Measurements from ENCODE around the gene CHST11.
A peak's percentile ranks its signal among the peaks of the same experiment; 100 is the strongest.

CHST11 gene

GRCh38 chr12:104681012-104681690 is 224.4 kb downstream of the CHST11 start:
- no peak for DNase-seq

GRCh38 chr12:104682790-104683279 is 226.1 kb downstream of the CHST11 start:
- no peak for DNase-seq

DNA sequence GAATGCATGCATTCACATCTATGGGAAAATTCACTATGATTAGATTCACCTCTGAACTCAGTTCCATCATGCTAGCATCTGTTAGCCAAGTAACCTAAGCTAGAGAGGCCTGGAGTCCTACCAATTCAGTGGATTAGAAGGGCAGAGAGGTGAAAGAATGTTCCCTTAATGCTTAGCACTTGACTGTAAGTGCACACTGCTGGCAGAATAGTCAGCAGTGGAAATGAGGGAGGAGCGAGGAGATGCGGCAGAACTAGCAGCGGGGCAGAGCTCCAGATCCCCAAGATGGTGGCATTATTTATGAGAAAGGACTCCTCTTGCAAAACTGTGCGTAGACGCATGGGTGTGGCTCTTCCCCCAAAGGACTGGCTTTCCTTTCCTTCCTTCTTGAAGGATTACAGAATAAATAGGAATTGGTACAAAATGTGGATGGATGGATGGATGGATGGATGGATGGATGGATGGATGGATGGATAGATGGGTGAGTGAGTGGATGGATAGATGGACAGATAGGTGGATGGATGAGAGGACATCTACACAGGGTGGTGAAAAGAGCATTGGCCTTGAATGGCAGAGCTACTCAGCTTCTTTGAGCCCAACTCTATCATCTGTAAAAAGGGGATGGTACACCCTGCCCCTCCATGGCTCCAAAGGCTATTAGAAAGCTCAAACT is 227.2 kb downstream of the CHST11 start:
- DNase-seq, result no peak

- no peak for DNase-seq
Measured at GRCh38 chr12:104684884-104685283, 228.1 kb downstream of the CHST11 start.

DNA sequence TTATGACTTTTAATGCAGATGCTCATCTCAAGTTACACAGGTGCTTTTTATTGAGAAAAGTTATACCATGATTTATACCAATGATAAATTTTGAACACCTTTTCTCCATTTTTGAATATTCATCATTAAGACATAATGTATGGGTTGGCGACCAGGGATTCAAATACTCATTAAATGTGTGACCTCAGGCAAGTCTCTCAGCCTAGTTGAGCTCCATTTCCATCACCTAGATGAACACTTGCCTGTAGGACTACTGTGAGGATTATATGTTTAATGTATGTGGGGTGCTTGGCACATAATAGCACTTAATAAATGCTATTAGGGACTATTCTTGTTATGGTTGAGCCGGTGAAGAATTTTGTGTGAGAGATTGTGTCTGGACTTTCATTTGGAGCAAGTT is 228.6 kb downstream of the CHST11 start:
- DNase-seq, result no peak

DNA sequence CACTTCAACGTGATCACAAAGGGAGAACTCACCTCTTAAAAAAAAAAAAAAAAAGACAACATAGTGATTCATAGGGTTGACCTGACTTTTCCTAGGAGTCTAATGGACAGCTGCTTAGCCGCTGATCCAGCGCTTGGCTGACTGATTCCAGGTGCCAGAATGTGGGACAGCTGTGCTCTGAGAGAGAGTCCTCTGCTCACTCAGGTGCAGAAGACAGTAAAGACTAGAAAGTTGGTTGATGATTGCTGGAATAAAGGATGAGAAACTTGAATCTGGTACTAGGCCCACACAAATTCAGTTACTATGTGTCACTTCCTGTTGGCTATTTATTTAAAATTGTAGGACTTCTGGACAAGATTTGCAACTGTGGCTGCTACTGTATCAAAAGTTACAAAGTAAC is 229.4 kb downstream of the CHST11 start:
- DNase-seq, result no peak

DNA sequence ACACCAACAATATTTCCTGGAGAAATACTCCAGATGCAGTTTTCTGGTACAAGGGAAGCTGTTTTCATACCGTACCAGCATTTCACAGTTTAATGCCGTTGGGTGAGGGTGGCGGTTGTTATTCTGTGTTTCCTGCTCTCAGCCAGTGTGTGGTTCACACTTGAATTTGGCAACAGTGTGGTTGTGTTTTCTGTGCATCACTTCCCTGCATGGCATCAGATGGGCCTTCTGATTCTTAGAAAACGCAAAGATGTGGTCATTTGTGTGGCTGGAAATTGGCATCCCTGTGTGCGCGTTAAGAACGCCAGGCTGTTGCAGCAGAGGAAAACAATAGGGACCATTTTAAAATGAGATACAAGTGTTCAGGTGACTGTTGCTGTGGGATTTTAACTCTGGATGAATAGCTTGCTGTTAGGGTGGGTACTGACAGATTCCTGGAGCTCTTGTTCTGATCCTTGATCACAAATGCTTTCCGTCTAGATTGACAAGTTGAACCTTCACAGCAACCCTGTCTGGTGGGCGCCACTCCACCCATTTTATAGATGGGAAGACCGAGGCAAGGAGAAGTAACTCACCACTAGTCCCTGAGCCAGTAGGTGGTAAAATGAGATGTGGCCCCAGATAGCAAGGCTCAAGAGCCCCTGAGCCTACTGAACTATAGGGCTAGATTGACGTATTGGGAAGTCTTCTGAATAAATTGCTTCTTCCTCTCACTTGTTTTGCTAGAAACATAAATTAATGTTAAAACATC is 231.2 kb downstream of the CHST11 start:
- no peak for DNase-seq

DNA sequence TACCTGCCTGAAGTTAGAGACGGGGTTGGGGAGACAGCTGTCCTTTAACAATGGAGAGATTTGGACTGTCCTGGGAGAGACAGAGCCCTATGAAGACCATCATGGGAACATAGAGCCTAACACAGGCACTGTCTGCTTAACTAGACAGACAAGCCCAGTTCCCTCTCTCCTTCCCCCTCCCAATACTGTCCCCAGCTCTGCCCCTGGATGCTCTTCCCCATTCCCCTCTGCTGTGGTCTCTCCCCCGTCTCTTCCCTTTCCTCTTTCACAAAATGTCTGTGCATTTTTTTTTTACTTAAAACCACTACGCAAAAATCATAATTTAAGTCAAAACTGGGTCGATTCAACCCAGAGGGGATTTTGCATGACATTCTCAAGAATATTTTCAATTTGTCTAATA is 232.9 kb downstream of the CHST11 start:
- no peak for DNase-seq

- DNase-seq, result no peak
Measured at GRCh38 chr12:104691721-104692556, 235.2 kb downstream of the CHST11 start.

DNA sequence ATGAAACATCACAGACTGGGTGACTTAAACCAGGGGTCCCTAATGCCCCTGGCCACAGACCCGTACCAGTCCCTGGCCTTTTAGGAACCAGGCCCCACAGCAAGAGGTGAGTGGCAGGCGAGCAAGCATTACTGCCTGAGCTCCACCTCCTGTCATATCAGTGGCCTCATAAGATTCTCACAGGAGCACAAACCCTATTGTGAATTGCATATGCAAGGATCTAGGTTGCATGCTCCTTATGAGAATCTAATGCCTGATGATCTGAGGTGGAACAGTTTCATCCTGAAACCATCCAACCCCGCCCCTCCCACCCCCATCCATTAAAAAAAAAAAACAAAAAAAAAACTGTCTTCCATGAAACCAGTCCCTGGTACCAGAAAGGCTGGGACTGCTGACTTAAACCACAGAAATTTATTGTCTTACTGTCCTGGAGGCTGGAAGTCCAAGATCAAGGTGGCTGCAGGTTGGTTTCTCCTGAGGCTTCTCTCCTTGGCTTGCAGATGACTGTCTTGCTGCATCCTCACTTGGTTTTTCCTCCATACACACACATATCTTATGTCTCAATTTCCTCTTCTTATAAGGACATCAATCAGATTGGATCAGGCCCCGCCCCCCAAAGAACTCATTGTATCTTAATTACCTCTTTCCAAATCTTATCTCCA is 235.9 kb downstream of the CHST11 start:
- no peak for DNase-seq

GRCh38 chr12:104693493-104693892 is 236.7 kb downstream of the CHST11 start:
- DNase-seq, result no peak

GRCh38 chr12:104694161-104694560 is 237.4 kb downstream of the CHST11 start:
- no peak for DNase-seq

GRCh38 chr12:104694711-104695110 is 238.0 kb downstream of the CHST11 start:
- DNase-seq, result no peak

- peak; percentile 52 for DNase-seq
Measured at GRCh38 chr12:104695453-104696148, 238.9 kb downstream of the CHST11 start.

GRCh38 chr12:104697186-104697585 is 240.4 kb downstream of the CHST11 start:
- DNase-seq, result no peak

DNA sequence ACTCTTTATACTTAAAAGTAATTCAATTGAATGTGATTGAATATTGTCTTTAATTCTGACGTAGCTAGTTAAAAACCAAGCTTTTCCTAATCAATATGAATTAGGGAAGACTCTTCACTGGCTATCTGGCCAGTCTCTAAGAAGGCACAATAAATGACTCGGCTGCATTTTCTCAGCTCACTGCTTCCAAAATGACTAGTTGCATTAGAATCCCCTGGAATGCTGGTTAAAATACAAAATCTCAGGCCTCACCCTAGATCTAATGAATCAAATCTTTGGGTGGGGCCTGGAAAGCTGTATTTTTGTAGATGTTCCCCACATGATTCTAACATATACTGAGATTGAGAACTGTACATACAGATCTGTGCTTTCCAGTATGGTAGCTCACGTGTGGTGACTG is 242.1 kb downstream of the CHST11 start:
- no peak for DNase-seq

DNA sequence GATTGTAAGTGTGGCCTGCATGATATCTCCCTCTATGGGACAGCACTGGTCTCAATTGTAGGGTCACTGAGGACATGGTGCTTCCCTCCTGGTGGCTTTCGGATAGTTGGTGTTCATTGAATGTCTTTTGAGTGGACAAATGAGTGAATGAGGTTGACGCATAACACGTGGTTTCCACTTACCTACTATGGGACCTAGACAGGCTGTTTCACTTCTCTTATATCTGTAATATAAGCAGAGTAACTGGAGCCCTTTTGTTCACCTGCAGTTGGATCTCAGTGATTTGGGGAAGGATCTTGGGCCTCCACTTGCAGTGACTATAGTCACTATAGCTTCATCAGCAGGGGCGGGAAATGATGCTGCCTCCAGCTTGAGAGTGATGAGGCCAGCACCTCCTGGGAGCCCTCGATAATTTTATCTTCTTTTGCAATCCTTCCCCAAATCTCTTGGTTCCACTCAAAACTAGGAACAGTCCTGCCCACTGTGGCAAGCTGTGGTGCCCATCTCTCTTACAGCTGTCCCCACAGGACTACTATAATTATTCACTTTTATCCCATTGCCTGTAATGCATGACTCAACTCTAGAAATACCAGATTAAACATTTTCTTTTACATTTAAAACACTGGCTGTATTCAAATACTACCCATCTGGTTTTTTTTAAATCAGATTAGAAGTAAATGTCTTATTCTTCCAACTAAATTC is 242.9 kb downstream of the CHST11 start:
- DNase-seq, result no peak

DNA sequence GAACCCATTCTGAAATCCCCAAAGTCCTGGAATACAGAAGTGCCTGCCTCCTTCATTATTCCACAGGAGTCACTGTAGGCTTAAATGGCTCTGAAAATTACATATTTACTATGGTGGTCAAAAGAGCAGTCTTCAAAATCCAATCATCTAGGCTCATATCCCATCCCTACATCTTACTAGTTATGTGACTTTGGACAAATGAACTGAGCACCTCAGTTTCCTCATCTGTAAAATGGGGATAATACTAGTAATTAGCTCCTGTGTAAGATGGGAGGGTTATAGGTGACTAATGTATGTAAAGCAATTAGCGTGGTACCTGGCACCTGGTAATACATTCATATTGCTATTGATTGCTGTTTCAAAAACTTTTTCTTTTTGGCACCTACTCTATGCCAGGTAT is 243.6 kb downstream of the CHST11 start:
- DNase-seq, result no peak

- no peak for DNase-seq
Measured at GRCh38 chr12:104701301-104701700, 244.6 kb downstream of the CHST11 start.

- no peak for DNase-seq
Measured at GRCh38 chr12:104701756-104702155, 245.0 kb downstream of the CHST11 start.

DNA sequence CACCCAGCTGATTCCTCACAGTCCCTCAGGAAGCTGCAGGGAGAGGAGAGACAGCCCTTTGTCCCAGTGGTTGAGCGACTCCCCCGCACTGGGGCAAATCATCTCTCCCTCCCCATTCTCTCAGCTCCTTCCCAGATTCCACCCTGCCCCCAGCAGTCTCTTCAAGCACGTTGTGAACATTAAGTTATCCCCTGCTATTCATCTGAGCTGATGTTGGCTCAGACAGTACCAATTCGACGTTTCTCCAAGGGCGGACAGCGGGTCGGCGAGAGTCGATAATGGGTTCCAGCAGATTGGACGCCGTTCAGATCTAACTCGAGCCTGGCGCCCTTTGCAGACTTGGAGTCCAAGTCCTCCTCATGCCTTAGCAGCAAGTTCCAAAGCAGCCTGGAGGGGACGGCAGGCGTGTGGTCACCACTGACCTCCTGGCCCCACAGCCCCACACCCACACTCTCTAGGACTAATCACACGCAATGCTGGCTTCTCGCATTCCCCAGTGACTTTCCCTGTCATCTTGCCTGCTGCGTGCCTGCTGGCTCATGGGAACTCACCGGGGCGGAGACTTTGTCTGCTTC is 245.9 kb downstream of the CHST11 start:
- no peak for DNase-seq
